Measurements from ENCODE around the gene FGD5. TPM values are rescaled to one million over a fixed set of nuclear protein-coding genes. Genes with fewer than 3 reads are reported as not detected.

The FGD5 gene
- total and polyA plus RNA-seq, 2 experiments from 2014 or later = 7.4 to 12.2 TPM

GRCh38 chr3:14832975-14833722 lies 14.4 kb downstream of the FGD5 start (continued):
- no peak for TF ChIP-seq ETS1 (IDR thresholded peaks at IDR 0.05)

GRCh38 chr3:14834121-14834520 lies 15.4 kb downstream of the FGD5 start:
- Mint-ChIP-seq H3K36me3 (ENCODE audit: low read depth) (no peaks in the 10 kb centered on the region), H3K9me3 (no peaks in the 10 kb centered on the region; the same call in 2 of the 3 replicates), H3K27ac (no peak overlapping the region), H3K4me1 (peaks cover 46% of the 10 kb centered on the region), H3K4me3 (no peak overlapping the region), H3K27me3 (ENCODE audit: insufficient read depth, low read depth, poor library complexity) (peaks cover 14% of the 10 kb centered on the region)
- H4K20me1 ChIP-seq (replicated peaks; ENCODE audit: insufficient read depth) = no peaks in the 10 kb centered on the region
- H3K4me3 ChIP-seq = no peak overlapping the region
- H3K4me1 ChIP-seq (ENCODE audit: insufficient read depth) = peaks cover 8% of the 10 kb centered on the region
- no peak overlapping the region for H2AFZ ChIP-seq
- H3K36me3 ChIP-seq (ENCODE audit: insufficient read depth) = no peaks in the 10 kb centered on the region
- ATAC-seq = no peak
- H3K9me2 ChIP-seq (ENCODE audit: insufficient read depth) = no peaks in the 10 kb centered on the region
- no peaks in the 10 kb centered on the region for H3F3A ChIP-seq (replicated peaks; ENCODE audit: low read depth)
- H3K79me2 ChIP-seq (replicated peaks; ENCODE audit: insufficient read depth) = no peaks in the 10 kb centered on the region; the same call in 1 of the 2 replicates
- H3K4me2 ChIP-seq = no peak overlapping the region
- H3K27me3 ChIP-seq (ENCODE audit: insufficient read depth) = no peaks in the 10 kb centered on the region
- DNase-seq (ENCODE audit: low spot score) = no peak
- no peak for TF ChIP-seq STAT1 (IDR thresholded peaks at IDR 0.05; ENCODE audit: unreplicated experiment)
- no peak for TF ChIP-seq CREB1 (CRISPR knock-in tag; IDR thresholded peaks at IDR 0.05; ENCODE audit: low read depth)
- H3K27ac ChIP-seq (ENCODE audit: low read depth) = no peak overlapping the region

GRCh38 chr3:14834807-14835466 lies 16.2 kb downstream of the FGD5 start:
- H4K20me1 ChIP-seq (replicated peaks; ENCODE audit: insufficient read depth) = no peaks in the 10 kb centered on the region
- Mint-ChIP-seq H3K9me3 (no peaks in the 10 kb centered on the region; the same call in 2 of the 3 replicates), H3K36me3 (ENCODE audit: low read depth) (no peaks in the 10 kb centered on the region), H3K4me3 (no peak overlapping the region), H3K4me1 (peaks cover 42% of the 10 kb centered on the region), H3K27ac (no peak overlapping the region; the same call in 1 of the 2 replicates), H3K27me3 (ENCODE audit: insufficient read depth, low read depth, poor library complexity) (peaks cover 17% of the 10 kb centered on the region)
- no peak overlapping the region for H3K27ac ChIP-seq (ENCODE audit: low read depth)
- H3F3A ChIP-seq (replicated peaks; ENCODE audit: low read depth) = no peaks in the 10 kb centered on the region
- H3K27me3 ChIP-seq (ENCODE audit: insufficient read depth) = no peaks in the 10 kb centered on the region
- no peak overlapping the region for H3K4me3 ChIP-seq
- H2AFZ ChIP-seq = no peak overlapping the region
- H3K79me2 ChIP-seq (replicated peaks; ENCODE audit: insufficient read depth) = no peaks in the 10 kb centered on the region
- H3K36me3 ChIP-seq (ENCODE audit: insufficient read depth) = no peaks in the 10 kb centered on the region
- ATAC-seq (no peak), DNase-seq (ENCODE audit: low spot score) (no peak)
- H3K9me2 ChIP-seq (ENCODE audit: insufficient read depth) = no peaks in the 10 kb centered on the region
- H3K4me1 ChIP-seq (ENCODE audit: insufficient read depth) = peaks cover 11% of the 10 kb centered on the region
- H3K4me2 ChIP-seq = no peak overlapping the region
- no peak for TF ChIP-seq CTCF (conservative IDR thresholded peaks at IDR 0.05; ENCODE audit: low read depth in 2 of 2)
- no peak for TF ChIP-seq POLR2AphosphoS5 (IDR thresholded peaks at IDR 0.05; ENCODE audit: low read depth)
- no peak for TF ChIP-seq NANOG (IDR thresholded peaks at IDR 0.05; ENCODE audit: borderline replicate concordance)
- no peak for TF ChIP-seq STAT1 (IDR thresholded peaks at IDR 0.05; ENCODE audit: unreplicated experiment)
- no peak for TF ChIP-seq JUNB (IDR thresholded peaks at IDR 0.05; ENCODE audit: unreplicated experiment)
- TF ChIP-seq CREB1 (CRISPR knock-in tag; IDR thresholded peaks at IDR 0.05; ENCODE audit: low read depth) = no peak
- no peak for TF ChIP-seq ZNF331 (CRISPR knock-in tag; IDR thresholded peaks at IDR 0.05; ENCODE audit: low read depth)
- no peak for TF ChIP-seq ETS1 (IDR thresholded peaks at IDR 0.05)
- no peak for TF ChIP-seq ZNF114 (CRISPR knock-in tag; IDR thresholded peaks at IDR 0.05)
- no peak for TF ChIP-seq EZH2phosphoT487 (IDR thresholded peaks at IDR 0.05; ENCODE audit: unreplicated experiment)
